EL (cell line): ENCODE results near the gene MEG3.

Source experiments
- DNase-seq: peaks from one replicate; pipeline ENCODE4 v3.0.0-alpha.2; 2016

Gene MEG3

DNA sequence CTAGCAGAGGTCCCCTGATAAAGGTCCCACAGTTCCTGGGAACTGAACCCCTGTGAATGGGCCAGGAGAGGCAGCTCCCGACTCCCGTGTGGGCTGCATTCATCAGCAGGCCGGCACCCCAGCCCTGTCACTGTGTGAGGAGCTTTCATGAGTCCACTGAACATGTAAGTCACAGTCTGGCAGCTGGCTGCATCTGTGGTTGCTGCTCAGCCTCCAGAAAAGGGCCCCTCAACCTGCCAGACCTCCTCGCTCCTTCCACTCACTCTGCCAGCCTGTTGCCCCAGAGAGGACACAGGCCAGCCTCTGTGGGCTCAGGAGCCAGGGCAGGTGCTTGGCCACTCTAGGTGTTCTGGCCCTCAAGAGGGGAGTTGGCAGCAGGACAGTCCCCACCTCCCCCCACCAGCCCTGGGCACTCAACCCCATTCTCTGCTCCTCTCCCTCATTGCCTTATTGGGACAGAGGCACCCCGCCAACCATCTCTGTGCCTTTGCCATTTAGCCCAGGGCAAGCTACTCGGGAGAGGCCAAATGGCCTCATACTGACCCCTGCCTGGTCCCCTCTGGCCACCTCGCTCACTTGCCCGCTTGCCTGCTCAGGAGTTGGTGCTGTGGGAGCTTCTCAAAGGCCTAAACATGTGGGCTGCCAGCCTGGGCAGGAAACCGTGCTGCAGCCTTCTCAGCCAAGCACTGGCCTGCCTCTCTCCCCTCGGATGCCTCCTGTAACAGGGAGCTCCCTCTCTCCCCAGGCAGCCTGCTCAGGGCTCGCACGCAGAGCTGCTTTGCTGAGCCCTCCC, 75.7 kb downstream of the MEG3 start:
- no peak for DNase-seq

DNA sequence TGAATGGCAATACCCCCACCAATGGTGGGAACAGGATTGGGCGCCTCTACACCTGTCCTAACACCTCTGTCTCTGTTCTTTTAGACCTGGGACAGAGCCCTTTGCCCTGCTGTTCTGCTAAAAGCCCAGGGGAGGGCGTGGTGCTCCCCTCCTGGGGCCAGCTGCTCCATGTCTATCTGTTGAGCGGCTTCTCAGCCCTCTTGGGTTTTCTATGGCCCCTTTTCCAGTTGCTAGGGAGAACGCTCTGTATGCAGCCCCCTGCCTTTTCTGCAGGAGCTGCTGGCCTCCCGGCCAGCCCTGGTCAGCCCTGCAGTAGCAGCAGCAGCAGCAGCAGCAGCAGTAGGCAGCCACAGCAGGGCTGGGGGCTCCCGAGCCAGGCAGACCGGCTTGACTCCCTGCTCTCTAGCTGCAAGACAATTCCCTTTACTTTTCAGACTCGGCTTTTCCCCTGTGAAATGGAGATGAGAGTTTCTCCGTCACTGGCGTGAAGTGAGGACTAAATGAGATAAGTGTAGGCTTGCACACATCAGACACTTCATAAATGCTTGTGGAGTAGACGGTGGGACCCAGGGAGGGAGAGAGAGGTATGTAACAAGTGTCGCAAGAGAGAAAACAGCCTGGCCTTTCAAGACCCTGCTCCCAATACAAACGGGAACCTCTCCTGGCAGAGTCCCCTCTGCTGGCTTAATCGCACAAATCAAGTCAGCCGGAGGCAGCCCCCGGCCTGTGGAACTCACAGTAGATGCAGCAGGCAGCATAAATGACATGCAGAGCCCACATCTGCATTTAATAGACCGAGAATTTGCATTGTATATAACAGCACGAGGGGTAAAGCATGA, 76.6 kb downstream of the MEG3 start:
- no peak for DNase-seq

DNA sequence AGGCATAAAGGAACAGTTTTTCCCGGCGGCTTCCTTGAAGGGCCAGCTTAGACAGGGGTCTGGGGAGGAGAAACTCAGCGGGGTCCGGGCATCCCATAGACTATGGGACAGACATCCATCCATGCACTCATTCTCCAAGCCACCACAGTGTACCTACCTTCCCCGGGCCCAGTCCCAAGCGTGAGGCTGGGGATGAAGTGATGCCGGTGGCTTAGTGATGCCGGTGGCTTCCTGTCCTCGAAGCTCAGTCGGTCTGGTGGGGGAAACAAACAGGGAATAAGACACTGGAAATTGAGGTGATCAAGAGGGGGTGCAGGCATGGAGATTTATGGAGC, 77.2 kb downstream of the MEG3 start:
- no peak for DNase-seq

DNA sequence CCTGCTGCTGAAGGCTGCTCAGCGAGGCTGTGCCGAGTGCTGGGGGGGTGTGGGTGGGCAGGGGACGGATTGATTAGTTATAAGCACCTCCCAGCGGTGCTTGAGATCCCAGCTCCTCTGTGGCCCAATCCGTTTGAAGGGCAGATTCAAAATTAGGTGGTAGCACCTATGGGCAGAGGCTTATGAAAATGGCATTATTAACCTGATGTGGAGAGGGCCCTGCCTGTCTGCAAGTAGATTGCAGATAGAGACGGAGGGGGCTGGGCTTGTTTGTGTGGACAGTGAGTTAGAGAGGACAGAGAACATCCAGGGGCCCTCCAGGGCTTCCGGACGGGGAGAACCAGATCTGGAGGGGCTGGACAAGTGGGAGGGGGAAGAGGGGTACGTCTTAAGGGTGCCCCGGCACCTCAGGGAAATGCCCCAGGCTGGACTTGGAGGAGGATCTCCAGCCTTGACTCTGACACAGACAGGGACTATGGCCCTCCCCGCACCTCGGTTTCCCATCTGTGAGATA, 77.8 kb downstream of the MEG3 start, which contains the start of gene RTL1:
Gene RTL1, minus strand, starts transcription at position 51 of the 514 bp plus-strand sequence. CDS start 18,934 bp downstream, outside the sequence.
- no peak for DNase-seq

DNA sequence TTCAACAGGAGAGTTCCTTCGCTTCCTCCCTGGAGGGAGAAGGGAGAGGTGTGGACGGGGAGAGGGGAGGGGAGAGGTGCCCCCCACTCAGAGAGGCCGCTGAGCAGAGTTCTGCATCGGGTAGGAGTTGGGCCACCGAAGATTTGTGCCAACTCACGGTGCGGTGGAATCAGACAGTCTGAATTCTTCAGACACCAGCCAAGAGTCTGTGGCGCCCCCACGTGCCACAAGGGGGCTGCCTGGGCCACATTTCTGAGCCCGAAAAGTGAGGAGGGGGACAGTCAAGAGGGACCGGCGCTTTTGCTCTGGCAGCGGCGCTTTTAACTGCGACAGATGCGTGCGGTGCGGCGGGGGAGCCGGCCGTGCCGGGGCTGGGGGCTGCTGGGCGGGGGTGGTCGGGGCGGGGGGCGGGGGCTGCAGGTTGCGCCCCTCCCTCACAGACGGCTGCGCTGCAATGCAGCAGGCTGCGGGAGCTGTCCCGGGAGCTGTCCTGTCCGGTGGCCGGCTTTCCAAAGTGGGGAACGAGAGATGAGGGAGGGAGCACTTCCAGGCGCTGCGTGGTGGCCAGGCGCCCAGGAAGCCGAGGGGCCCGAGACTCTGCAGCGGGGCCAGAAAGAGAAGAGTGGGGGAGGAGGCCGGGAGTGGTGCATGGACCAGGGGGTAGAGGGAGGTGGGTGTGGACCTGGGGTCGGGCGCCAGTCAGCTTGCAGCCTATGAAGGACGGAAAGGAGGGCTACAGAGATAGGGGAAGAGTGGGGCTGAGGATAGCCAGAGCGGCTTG, 78.6 kb downstream of the MEG3 start:
- DNase-seq: no peak

DNA sequence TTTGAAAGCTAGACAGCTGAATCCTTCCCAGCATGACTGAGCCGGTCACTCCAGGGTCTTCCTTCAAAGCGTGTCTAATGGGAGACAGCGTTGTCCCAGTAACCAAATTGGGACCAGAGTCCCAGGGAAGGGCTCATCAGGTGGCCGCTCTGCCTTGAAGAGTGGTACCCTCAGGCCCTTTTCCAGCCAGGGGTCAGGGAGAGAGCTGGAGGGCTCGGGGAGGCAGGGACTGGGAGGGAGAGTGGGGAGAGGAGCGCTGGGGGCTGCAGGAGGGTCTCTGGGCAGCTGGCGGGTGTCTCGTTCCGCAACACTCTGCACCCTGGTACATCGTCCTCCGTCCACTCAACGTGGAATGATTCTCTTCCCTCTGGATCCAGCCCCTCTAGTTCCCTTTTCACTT, 79.2 kb downstream of the MEG3 start:
- no peak for DNase-seq

DNA sequence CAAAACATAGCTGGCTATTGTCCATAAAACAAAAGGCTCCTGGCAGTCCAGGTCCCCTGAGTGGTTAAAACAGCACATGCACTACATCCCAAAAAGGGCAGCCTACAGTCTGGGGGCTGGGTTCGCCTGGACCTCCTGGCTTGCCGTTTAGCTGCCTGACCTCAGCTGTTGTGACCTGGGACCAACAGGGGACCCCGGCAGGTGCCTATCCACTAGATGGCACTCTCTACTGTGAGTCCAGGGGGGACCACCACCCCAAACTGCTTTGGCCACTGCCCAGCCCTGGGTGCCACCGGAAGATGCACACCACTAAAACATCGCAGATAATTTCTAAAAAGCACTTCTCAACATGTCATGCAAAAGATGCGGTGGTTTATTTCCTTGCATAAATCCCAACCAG, 80.5 kb downstream of the MEG3 start:
- no peak for DNase-seq

DNA sequence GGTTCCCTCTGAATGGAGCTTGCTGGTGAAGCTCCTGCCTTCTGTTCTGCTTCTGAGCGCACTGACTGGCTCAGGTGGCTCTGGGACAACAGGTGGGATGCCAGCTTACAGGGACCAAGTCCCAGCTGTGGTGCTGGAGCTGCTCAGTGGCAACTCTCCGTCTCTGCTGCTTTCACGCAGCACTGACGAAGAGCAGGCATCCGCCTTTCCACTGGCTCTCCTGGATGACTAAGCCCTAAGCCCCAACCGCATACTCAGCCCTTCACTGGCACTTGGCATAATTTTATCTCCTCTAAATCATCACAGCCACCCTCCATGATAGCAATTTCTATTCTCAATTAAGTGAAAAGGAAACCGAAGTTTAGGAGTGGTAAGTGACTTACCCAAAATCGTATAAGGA, 81.3 kb downstream of the MEG3 start:
- no peak for DNase-seq

DNA sequence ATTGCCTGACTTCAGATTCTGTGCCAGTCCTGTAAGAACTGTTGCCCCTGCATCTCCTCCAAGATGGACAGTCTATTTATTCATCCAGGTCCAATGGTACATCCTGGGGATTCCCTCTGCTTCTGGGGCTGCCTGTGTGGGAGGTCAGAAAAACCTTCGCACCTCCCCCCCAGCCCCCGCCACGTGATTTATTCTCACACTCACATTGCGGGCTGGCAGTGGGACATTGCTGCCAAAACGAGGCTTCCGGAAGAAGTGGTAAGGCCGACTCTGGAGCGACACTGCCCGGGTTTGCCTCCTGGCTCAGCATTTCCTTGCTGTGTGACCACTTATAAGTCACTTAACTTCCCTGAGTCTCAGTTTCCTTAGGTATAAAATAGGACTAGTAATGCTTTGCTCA, 83.5 kb downstream of the MEG3 start:
- DNase-seq: no peak
